Calu3 (cell line): ENCODE measurements around the gene MAP1S. TPM values are rescaled to one million over a fixed set of nuclear protein-coding genes. Genes with fewer than 3 reads are reported as not detected.

Source experiments
- BruUV-seq: library from RNA; stranded (reverse); fragments of 400-500 nt; replicated peaks from 2 replicates; lab custom pipeline; 2021; lab: Mats Ljungman, UMichigan
- CTCF ChIA-PET: fragments of 300-600 bp; sonication (Branson Sonifier 250); formaldehyde crosslinking; loops from one replicate; lab custom pipeline; 2022; ENCODE audit warnings: antibody characterized with exemption; lab: Charles Lee
- DNase-seq: peaks from one replicate; pipeline ENCODE4 v3.0.0; 2022
- H3K27ac Mint-ChIP-seq: one replicate; pipeline ENCODE4 v1.8.0; 2022; ENCODE audit warnings: mixed read lengths; ENCODE audit not compliant: unreplicated experiment
- H3K27me3 Mint-ChIP-seq: one replicate; pipeline ENCODE4 v1.8.0; 2022; ENCODE audit warnings: mixed read lengths; ENCODE audit not compliant: unreplicated experiment
- H3K36me3 Mint-ChIP-seq: one replicate; pipeline ENCODE4 v1.8.0; 2022; ENCODE audit warnings: mild to moderate bottlenecking, moderate library complexity, mixed read lengths; ENCODE audit not compliant: insufficient read depth, unreplicated experiment
- H3K4me1 Mint-ChIP-seq: one replicate; pipeline ENCODE4 v1.8.0; 2022; ENCODE audit warnings: mild to moderate bottlenecking, low read depth, mixed read lengths; ENCODE audit not compliant: unreplicated experiment
- H3K4me3 Mint-ChIP-seq: one replicate; pipeline ENCODE4 v1.8.0; 2022; ENCODE audit warnings: mild to moderate bottlenecking, low read depth, moderate library complexity, mixed read lengths; ENCODE audit not compliant: unreplicated experiment
- H3K9me3 Mint-ChIP-seq: one replicate; pipeline ENCODE4 v1.8.0; 2022; ENCODE audit warnings: low read depth, mixed read lengths; ENCODE audit not compliant: unreplicated experiment
- CTCF ChIP-seq: fragments of 200-600 bp; IDR thresholded peaks from one replicate; pipeline ENCODE4 v1.8.0; 2022; ENCODE audit warnings: antibody characterized with exemption; ENCODE audit not compliant: unreplicated experiment
- intact Hi-C: fragments of 100-400 bp; cut with micrococcal nuclease; formaldehyde crosslinking; loops from one replicate; pipeline ENCODE4 v1.10.0; 2022; ENCODE audit not compliant: unreplicated experiment
- total RNA-seq: library from RNA; stranded (reverse); gene quantifications from 2 replicates; pipeline ENCODE4 v1.2.3, GENCODE V29; 2022

MAP1S gene
- total RNA-seq, 1 experiment from 2014 or later, result 57.1 TPM

GRCh38 chr19:17747205-17748098, 28.2 kb downstream of the MAP1S start:
- intact Hi-C loops, result no loop called here
- peak; percentile 91 for DNase-seq
- no TSS peak for BruUV-seq
- Mint-ChIP-seq H3K27ac (no peak overlapping the region), H3K4me3 (peak overlapping the region; percentile 24), H3K27me3 (peaks cover 14% of the 10 kb centered on the region), H3K36me3 (peaks cover 10% of the 10 kb centered on the region), H3K9me3 (no peaks in the 10 kb centered on the region), H3K4me1 (no peaks in the 10 kb centered on the region)
- no peak for TF ChIP-seq CTCF
- CTCF ChIA-PET, result interaction anchor here (0.7 to 1.1 kb wide), 2 partner anchors 9 to 163 kb away, joined by 3 to 4 read pairs; no protein-coding TSS in a partner anchor

- BruUV-seq, result no TSS peak
- Mint-ChIP-seq H3K36me3 (peaks cover 6% of the 10 kb centered on the region), H3K4me3 (peak overlapping the region; percentile 21), H3K27me3 (peaks cover 14% of the 10 kb centered on the region), H3K9me3 (no peaks in the 10 kb centered on the region), H3K4me1 (no peaks in the 10 kb centered on the region), H3K27ac (no peak overlapping the region)
- CTCF ChIA-PET, result interaction anchor here (0.6 kb wide), 1 partner anchor 15 kb away, joined by 3 read pairs; no protein-coding TSS in a partner anchor
- TF ChIP-seq CTCF, result no peak
- intact Hi-C loops, result no loop called here
- no peak for DNase-seq
These were observed 29.8 kb downstream of the MAP1S start for GRCh38 chr19:17748884-17749638.

- CTCF ChIA-PET, result no interaction called here
- no peak for DNase-seq
- Mint-ChIP-seq H3K27me3 (peaks cover 14% of the 10 kb centered on the region), H3K4me1 (peaks cover 3% of the 10 kb centered on the region), H3K4me3 (no peak overlapping the region), H3K36me3 (peaks cover 6% of the 10 kb centered on the region), H3K27ac (no peak overlapping the region), H3K9me3 (no peaks in the 10 kb centered on the region)
- intact Hi-C loops, result no loop called here
- no peak for TF ChIP-seq CTCF
- no TSS peak for BruUV-seq
These were observed 30.6 kb downstream of the MAP1S start for GRCh38 chr19:17749912-17750317.

- BruUV-seq, result no TSS peak
- intact Hi-C loops, result no loop called here
- Mint-ChIP-seq H3K4me1 (peaks cover 7% of the 10 kb centered on the region), H3K27ac (no peak within 1 kb of the TSS), H3K4me3 (no peak within 1 kb of the TSS), H3K36me3 (peaks cover 6% of the 10 kb centered on the region), H3K9me3 (no peaks in the 10 kb centered on the region), H3K27me3 (peaks cover 14% of the 10 kb centered on the region)
- no peak for DNase-seq
- TF ChIP-seq CTCF, result no peak
- CTCF ChIA-PET, result interaction anchor here (1.0 kb wide), 1 partner anchor 15 kb away, joined by 3 read pairs; no protein-coding TSS in a partner anchor
These were observed 32.0 kb downstream of the MAP1S start, which contains the start of gene FCHO1 for GRCh38 chr19:17751103-17751911. TSS of gene FCHO1 (plus strand) at chr19:17751477. CDS start at chr19:17755165, 3,688 bp downstream.
